Gastroesophageal sphincter (tissue), 4 donors: Measurements from ENCODE around the gene TMED1. TPM values are rescaled to one million over a fixed set of nuclear protein-coding genes. Genes with fewer than 3 reads are reported as not detected.

Experiments
- ATAC-seq: fragments of 150-250 bp; one replicate; pipeline ENCODE4 v1.9.1; 2016; ENCODE audit warnings: mild to moderate bottlenecking, moderate library complexity
- H3K27ac ChIP-seq, 4 donors: fragments of 200-600 bp; sonication (generic) in 3 of 4; 1 replicate in 3 of 4; 2 replicates in 1 of 4; pipeline ENCODE4 v1.5.1; 2016 to 2019
- H3K27me3 ChIP-seq: fragments of 200-600 bp; sonication (generic); one replicate; pipeline ENCODE4 v1.5.1; 2019
- H3K36me3 ChIP-seq, 2 donors: fragments of 200-600 bp; sonication (generic); one replicate each; pipeline ENCODE4 v1.5.1; 2019; ENCODE audit warnings: control low read depth in 1 of 2
- H3K4me1 ChIP-seq, 3 donors: fragments of 200-600 bp; sonication (generic); 1 replicate in 2 of 3; 2 replicates in 1 of 3; pipeline ENCODE4 v1.5.1; 2016 to 2019; ENCODE audit warnings: control low read depth in 2 of 3
- H3K4me3 ChIP-seq, 2 donors: fragments of 200-600 bp; sonication (generic); one replicate each; pipeline ENCODE4 v1.5.1; 2019; ENCODE audit warnings: mild to moderate bottlenecking in 1 of 2, moderate library complexity in 1 of 2
- H3K9me3 ChIP-seq, 3 donors: fragments of 200-600 bp; sonication (generic); one replicate each; pipeline ENCODE4 v1.5.1; 2017 to 2019; ENCODE audit warnings: control low read depth in 2 of 3
- EP300 ChIP-seq: sonication (generic); formaldehyde crosslinking; IDR thresholded peaks from one replicate; pipeline ENCODE4 v1.6.1; 2017; ENCODE audit warnings: antibody characterized with exemption, mild to moderate bottlenecking
- POLR2A ChIP-seq, 2 donors: fragments of 450-650 bp; IDR thresholded peaks; one replicate each; pipeline ENCODE4 v1.6.1; 2017; ENCODE audit warnings: antibody characterized with exemption in 2 of 2, mild to moderate bottlenecking in 2 of 2, moderate library complexity in 1 of 2
- POLR2AphosphoS5 ChIP-seq: sonication (generic); formaldehyde crosslinking; IDR thresholded peaks from one replicate; pipeline ENCODE4 v1.6.1; 2017; ENCODE audit warnings: antibody characterized with exemption
- WGBS, 2 donors: methylation state at CpG; one replicate each; pipeline ENCODE4 v1.1.5; 2018; ENCODE audit warnings: low coverage in 1 of 2; 5-methylcytosine and 5-hydroxymethylcytosine counted together
- total RNA-seq, 4 donors: library from RNA; depleted of rRNA; stranded (reverse); fragments of >200 nt; gene quantifications; one replicate each; pipeline ENCODE4 v1.1.0, GENCODE V29; 2016
- TF ChIP-seq, protein P1 (sequence below), 4 experiments: fragments of 200-600 bp in 2 of 4; fragments of 450-650 bp in 2 of 4; sonication (generic) in 1 of 4; IDR thresholded peaks; one replicate each; pipeline ENCODE4 v1.5.1; 2017 to 2019; ENCODE audit warnings: antibody characterized with exemption in 4 of 4, mild to moderate bottlenecking in 2 of 4, moderate library complexity in 2 of 4

TMED1 gene
- total RNA-seq, 4 donors from 2014 or later: 15.4 to 36.9 (median 31.7) TPM

DNA sequence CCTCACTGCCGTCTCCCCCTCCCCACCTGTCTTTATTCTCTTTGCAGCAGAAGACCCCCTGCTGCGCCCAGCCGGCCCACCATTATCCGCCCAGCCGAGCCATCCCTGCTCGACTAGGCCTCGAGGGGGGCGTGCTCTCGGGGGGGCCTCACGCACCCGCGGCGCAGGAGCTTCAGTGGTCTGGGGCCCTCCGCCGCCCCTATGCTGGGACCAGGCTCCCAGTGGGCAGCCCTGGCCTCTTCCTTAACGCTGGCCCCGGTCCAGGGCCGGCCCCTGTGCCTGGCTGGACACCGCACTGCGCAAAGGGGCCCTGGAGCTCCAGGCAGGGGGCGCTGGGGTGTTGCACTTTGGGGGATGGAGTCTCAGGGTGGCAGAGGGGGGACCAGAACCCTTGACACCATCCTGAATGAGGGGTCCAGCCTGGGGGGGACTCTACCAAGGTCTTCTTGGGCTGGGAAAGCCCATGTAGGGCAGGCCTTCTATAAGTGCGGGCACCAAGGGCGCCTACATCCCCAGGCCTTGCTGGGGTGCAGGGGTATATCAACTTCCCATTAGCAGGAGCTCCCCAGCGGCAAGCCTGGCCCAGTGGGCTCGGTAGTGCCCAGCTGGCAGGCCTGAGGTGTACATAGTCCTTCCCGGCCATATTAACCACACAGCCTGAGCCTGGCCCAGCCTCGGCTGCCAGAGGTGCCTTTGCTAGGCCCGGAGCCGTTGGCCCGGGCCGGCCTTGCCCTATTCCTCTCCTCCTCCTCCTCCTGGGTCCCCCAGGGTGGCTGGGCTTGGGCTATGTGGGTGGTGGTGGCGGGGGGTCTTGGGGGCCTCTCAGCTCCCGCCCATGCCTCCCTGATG, 4.9 kb downstream of the TMED1 start:
- Histone ChIP-seq H3K36me3 (peaks cover 0 to 75% of the 10 kb centered on the region in 2 donors), H3K4me1 (peaks cover 0 to 10% (median 0%) of the 10 kb centered on the region in 3 donors), H3K9me3 (no peaks in the 10 kb centered on the region), H3K27me3 (no peaks in the 10 kb centered on the region), H3K27ac (peak overlapping the region in 2 of 4 donors; percentile 2 to 32), H3K4me3 (no peak overlapping the region)
- no CpG with 5 or more reads among the region's 33 CpGs for WGBS, 2 donors
- TF ChIP-seq EP300 (no peak), POLR2A (IDR thresholded peaks at IDR 0.05) (no peak), POLR2AphosphoS5 (no peak)
- TF ChIP-seq, protein P1, sequence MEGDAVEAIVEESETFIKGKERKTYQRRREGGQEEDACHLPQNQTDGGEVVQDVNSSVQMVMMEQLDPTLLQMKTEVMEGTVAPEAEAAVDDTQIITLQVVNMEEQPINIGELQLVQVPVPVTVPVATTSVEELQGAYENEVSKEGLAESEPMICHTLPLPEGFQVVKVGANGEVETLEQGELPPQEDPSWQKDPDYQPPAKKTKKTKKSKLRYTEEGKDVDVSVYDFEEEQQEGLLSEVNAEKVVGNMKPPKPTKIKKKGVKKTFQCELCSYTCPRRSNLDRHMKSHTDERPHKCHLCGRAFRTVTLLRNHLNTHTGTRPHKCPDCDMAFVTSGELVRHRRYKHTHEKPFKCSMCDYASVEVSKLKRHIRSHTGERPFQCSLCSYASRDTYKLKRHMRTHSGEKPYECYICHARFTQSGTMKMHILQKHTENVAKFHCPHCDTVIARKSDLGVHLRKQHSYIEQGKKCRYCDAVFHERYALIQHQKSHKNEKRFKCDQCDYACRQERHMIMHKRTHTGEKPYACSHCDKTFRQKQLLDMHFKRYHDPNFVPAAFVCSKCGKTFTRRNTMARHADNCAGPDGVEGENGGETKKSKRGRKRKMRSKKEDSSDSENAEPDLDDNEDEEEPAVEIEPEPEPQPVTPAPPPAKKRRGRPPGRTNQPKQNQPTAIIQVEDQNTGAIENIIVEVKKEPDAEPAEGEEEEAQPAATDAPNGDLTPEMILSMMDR (IDR thresholded peaks at IDR 0.05): no peak
- no peak for ATAC-seq

DNA sequence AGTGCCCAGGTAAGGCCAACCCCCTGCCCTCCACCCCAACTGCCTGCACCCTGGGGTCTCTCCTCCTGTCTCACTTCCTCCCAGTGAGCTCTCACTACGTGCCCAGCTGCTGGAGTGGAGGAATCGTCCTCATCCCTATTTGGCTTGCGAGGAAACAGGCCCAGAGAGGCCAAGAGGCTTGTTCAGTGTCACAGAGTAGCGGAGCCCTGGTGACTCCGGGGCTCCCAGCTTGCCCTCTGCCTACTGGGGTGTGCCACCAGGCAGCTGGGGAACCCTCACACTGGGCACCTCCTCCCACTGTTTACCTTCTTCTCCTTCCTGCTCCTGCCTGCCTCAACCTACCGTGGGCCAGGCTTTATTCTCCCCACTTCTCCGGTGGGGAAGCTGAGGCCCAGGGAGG, 5.6 kb downstream of the TMED1 start:
- Histone ChIP-seq H3K9me3 (no peaks in the 10 kb centered on the region), H3K4me1 (peaks cover 0 to 7% (median 0%) of the 10 kb centered on the region in 3 donors), H3K27ac (no peak overlapping the region), H3K4me3 (no peak overlapping the region), H3K27me3 (no peaks in the 10 kb centered on the region), H3K36me3 (peaks cover 0 to 83% of the 10 kb centered on the region in 2 donors)
- 48% methylated on average over 2 of the region's 7 CpGs; no CpG with 5 or more reads in 1 of the 2 donors for WGBS, 2 donors
- no peak for ATAC-seq
- no peak for TF ChIP-seq POLR2A (IDR thresholded peaks at IDR 0.05)

DNA sequence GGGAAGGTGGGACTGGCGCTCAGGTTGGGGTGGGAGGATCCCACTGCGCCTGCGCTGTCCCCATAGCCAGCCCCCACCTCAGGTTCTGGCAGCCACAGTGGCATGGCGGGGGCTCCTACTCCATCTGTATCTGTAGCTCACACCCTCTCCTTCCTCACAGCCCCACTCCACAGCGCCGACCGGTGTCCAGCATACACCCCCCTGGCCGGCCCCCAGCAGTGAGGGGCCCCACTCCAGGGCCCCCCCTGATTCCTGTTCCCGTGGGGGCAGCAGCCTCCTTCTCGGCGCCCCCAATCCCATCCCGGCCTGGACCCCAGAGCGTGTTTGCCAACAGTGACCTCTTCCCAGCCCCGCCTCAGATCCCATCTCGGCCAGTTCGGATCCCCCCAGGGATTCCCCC, 6.0 kb downstream of the TMED1 start:
- Histone ChIP-seq H3K36me3 (peaks cover 0 to 87% of the 10 kb centered on the region in 2 donors), H3K27me3 (no peaks in the 10 kb centered on the region), H3K27ac (no peak overlapping the region), H3K9me3 (no peaks in the 10 kb centered on the region), H3K4me3 (no peak overlapping the region), H3K4me1 (peaks cover 0 to 3% (median 0%) of the 10 kb centered on the region in 3 donors)
- WGBS, 2 donors: 93% methylated on average over 4 of the region's 16 CpGs; no CpG with 5 or more reads in 1 of the 2 donors
- TF ChIP-seq, protein P1 (IDR thresholded peaks at IDR 0.05): no peak
- TF ChIP-seq POLR2AphosphoS5: no peak
- TF ChIP-seq EP300: no peak
- TF ChIP-seq POLR2A (IDR thresholded peaks at IDR 0.05): no peak
- no peak for ATAC-seq

DNA sequence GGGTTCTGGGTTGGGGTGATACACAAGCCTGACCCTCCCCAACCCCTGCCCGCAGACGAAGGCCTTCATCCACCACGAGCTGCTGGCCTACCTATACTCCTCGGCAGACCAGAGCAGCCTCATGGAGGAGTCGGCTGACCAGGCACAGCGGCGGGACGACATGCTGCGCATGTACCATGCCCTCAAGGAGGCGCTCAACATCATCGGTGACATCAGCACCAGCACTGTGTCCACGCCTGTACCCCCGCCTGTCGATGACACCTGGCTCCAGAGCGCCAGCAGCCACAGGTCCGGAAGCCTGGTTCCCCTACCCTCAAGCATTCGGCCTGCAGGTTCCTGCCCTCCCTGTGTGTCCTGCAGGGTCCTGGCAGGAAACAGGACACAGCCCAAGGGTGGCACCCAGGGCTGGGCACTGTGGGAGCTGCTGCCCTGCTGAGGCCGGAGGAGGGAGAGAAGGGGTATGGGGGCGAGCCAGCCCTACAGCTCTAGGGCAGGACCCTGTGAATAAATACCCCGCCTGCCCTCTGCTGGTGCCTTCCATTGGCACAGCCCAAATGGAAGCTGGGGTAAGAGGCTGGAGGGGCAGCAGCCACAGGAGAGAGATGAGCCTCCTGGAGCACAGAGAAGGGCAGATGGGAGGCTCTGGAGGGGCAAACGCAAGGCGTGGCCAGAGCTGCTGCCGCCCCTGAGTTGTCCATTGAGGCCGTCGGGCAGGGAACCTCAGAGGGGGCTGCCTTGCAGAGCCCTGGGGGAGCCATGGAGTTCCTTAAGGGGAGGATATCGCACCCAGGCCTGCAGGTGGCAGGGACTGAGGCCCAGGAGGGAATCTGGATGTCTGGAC, 6.8 kb downstream of the TMED1 start:
- no peak overlapping the region for H3K27ac ChIP-seq
- H3K9me3 ChIP-seq: no peaks in the 10 kb centered on the region
- H3K27me3 ChIP-seq: no peaks in the 10 kb centered on the region
- H3K4me3 ChIP-seq: no peak overlapping the region
- no peaks in the 10 kb centered on the region for H3K4me1 ChIP-seq
- H3K36me3 ChIP-seq: peaks cover 0 to 95% of the 10 kb centered on the region in 2 donors
- ATAC-seq: no peak
- no peak for TF ChIP-seq POLR2A (IDR thresholded peaks at IDR 0.05)
- TF ChIP-seq POLR2AphosphoS5: no peak
- TF ChIP-seq EP300: no peak
- TF ChIP-seq, protein P1 (IDR thresholded peaks at IDR 0.05): no peak
- 94% methylated on average over 7 of the region's 26 CpGs; no CpG with 5 or more reads in 1 of the 2 donors for WGBS, 2 donors

DNA sequence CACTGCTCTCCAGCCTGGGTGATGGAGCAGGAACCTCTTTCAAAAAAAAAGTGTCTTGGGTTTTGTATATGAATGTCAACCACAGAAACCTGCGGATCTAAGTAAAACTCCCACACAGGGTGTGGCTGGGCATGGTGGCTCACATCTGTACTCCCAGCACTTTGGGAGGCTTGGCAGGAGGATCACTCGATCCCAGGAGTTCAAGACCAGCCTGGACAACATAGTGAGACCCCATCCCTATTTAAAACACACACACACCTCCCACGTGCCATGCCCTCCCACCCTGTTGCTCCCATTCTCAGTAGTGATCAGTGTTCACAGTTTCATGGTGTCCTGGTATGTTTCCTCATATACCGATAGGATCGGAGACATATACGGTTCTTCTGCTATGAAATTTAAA, 9.2 kb downstream of the TMED1 start:
- Histone ChIP-seq H3K27ac (no peak overlapping the region), H3K9me3 (no peaks in the 10 kb centered on the region), H3K4me1 (no peaks in the 10 kb centered on the region), H3K27me3 (no peaks in the 10 kb centered on the region), H3K4me3 (no peak overlapping the region), H3K36me3 (peaks cover 0 to 95% of the 10 kb centered on the region in 2 donors)
- ATAC-seq: no peak
- TF ChIP-seq POLR2A (IDR thresholded peaks at IDR 0.05) (no peak), EP300 (no peak), POLR2AphosphoS5 (no peak)
- TF ChIP-seq, protein P1 (IDR thresholded peaks at IDR 0.05): no peak
- 50 to 87% methylated on average over 2 to 6 of the region's 6 CpGs for WGBS, 2 donors
